ENCODE data around the gene GVQW3. TPM values are rescaled to one million over a fixed set of nuclear protein-coding genes. Genes with fewer than 3 reads are reported as not detected.

The GVQW3 gene
- total RNA-seq, 1 experiment from 2014 or later = 6.2 TPM

GRCh38 chr11:76336597-76336996, 44.5 kb upstream of the GVQW3 start:
- H3K4me3 ChIP-seq (ENCODE audit: low read depth, low read length, poor library complexity, severe bottlenecking) = no peak overlapping the region
- peaks cover 7% of the 10 kb centered on the region for H3K9me3 ChIP-seq (ENCODE audit: low read depth, low read length, poor library complexity, severe bottlenecking)
- ChIA-PET POLR2A (ENCODE audit: low non-redundant PET) (no interaction called here), CTCF (no interaction called here)
- TF ChIP-seq CTCF (conservative IDR thresholded peaks at IDR 0.05; ENCODE audit: low read depth, low read length) (no peak), EZH2 (IDR thresholded peaks at IDR 0.05; ENCODE audit: borderline replicate concordance, low read depth, low read length, poor library complexity, severe bottlenecking) (no peak)
- no peaks in the 10 kb centered on the region for H3K36me3 ChIP-seq (ENCODE audit: insufficient read depth, low read length, poor library complexity, severe bottlenecking)
- no peaks in the 10 kb centered on the region for H3K4me1 ChIP-seq (ENCODE audit: insufficient read depth, low read length, poor library complexity, severe bottlenecking)
- no peak for DNase-seq (ENCODE audit: low spot score)
- H3K27ac ChIP-seq (ENCODE audit: low read depth, low read length, poor library complexity, severe bottlenecking) = no peak overlapping the region
- no TSS peak for BruUV-seq (replicated peaks)
- no peaks in the 10 kb centered on the region for H3K27me3 ChIP-seq (replicated peaks; ENCODE audit: insufficient read depth, low read depth, low read length, poor library complexity)
- intact Hi-C loops (cut with micrococcal nuclease; ENCODE audit: unreplicated experiment) = no loop called here

GRCh38 chr11:76337469-76337868, 43.7 kb upstream of the GVQW3 start:
- Histone ChIP-seq H3K4me3 (ENCODE audit: low read depth, low read length, poor library complexity, severe bottlenecking) (no peak overlapping the region), H3K9me3 (ENCODE audit: low read depth, low read length, poor library complexity, severe bottlenecking) (peaks cover 7% of the 10 kb centered on the region), H3K4me1 (ENCODE audit: insufficient read depth, low read length, poor library complexity, severe bottlenecking) (no peaks in the 10 kb centered on the region), H3K27me3 (replicated peaks; ENCODE audit: insufficient read depth, low read depth, low read length, poor library complexity) (no peaks in the 10 kb centered on the region), H3K27ac (ENCODE audit: low read depth, low read length, poor library complexity, severe bottlenecking) (no peak overlapping the region), H3K36me3 (ENCODE audit: insufficient read depth, low read length, poor library complexity, severe bottlenecking) (no peaks in the 10 kb centered on the region)
- DNase-seq (ENCODE audit: low spot score) = no peak
- TF ChIP-seq EZH2 (IDR thresholded peaks at IDR 0.05; ENCODE audit: borderline replicate concordance, low read depth, low read length, poor library complexity, severe bottlenecking) (no peak), CTCF (conservative IDR thresholded peaks at IDR 0.05; ENCODE audit: low read depth, low read length) (no peak)
- no TSS peak for BruUV-seq (replicated peaks)
- POLR2A ChIA-PET (ENCODE audit: low non-redundant PET) = no interaction called here
- CTCF ChIA-PET = no interaction called here
- intact Hi-C loops (cut with micrococcal nuclease; ENCODE audit: unreplicated experiment) = no loop called here

GRCh38 chr11:76337923-76338322, 43.2 kb upstream of the GVQW3 start:
- BruUV-seq (replicated peaks) = no TSS peak
- intact Hi-C loops (cut with micrococcal nuclease; ENCODE audit: unreplicated experiment) = no loop called here
- no peaks in the 10 kb centered on the region for H3K36me3 ChIP-seq (ENCODE audit: insufficient read depth, low read length, poor library complexity, severe bottlenecking)
- POLR2A ChIA-PET (ENCODE audit: low non-redundant PET) = interaction anchor here (0.6 kb wide), 1 partner anchor 438 kb away, joined by 3 read pairs; no protein-coding TSS in a partner anchor
- no peak overlapping the region for H3K4me3 ChIP-seq (ENCODE audit: low read depth, low read length, poor library complexity, severe bottlenecking)
- H3K4me1 ChIP-seq (ENCODE audit: insufficient read depth, low read length, poor library complexity, severe bottlenecking) = no peaks in the 10 kb centered on the region
- H3K27me3 ChIP-seq (replicated peaks; ENCODE audit: insufficient read depth, low read depth, low read length, poor library complexity) = no peaks in the 10 kb centered on the region
- CTCF ChIA-PET = no interaction called here
- no peak for DNase-seq (ENCODE audit: low spot score)
- no peak overlapping the region for H3K27ac ChIP-seq (ENCODE audit: low read depth, low read length, poor library complexity, severe bottlenecking)
- H3K9me3 ChIP-seq (ENCODE audit: low read depth, low read length, poor library complexity, severe bottlenecking) = peaks cover 7% of the 10 kb centered on the region
- TF ChIP-seq EZH2 (IDR thresholded peaks at IDR 0.05; ENCODE audit: borderline replicate concordance, low read depth, low read length, poor library complexity, severe bottlenecking) = no peak
- TF ChIP-seq CTCF (conservative IDR thresholded peaks at IDR 0.05; ENCODE audit: low read depth, low read length) = no peak
